NCI-H2029 (cell line): ENCODE results near the gene TPO.

Experiments
- DNase-seq: peaks from one replicate; lab custom pipeline; 2025; lab: John Stamatoyannopoulos, UW

Gene TPO

DNA sequence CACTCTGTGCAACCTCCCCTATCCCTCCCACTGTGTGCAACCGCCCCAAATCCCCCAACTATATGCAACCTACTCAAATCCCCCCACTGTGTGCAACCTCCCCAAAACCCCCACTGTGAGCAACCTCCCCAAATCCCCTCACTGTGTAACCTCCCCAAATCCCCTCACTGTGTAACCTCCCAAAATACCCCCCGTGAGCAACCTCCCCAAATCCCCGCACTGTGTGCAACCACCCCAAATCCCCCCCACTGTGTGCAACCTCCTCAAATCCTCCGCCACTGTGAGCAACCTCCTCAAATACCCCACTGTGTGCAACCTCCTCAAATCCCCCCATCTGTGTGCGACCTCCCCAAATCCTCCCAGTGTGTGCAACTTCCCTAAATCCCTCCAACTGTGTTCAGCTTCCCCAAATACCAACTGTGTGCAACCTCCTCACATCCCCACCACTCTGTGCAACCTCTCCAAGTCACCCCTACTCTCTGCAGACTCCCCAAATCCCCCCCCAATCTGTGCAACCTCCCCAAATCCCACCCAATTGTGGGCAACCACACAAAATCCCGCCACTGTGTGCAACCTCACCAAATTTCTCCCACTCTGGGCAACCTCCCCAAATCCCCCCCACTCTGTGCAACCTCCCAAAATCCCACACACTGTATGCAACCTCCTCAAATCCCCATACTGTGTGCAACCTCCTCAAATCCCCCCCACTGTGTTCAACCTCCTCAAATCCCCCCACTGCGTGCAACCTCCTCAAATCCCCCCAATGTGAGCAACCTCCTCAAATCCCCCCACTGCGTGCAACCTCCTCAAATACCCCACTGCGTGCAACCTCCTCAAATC, 114.1 kb downstream of the TPO start:
- DNase-seq: no peak

DNA sequence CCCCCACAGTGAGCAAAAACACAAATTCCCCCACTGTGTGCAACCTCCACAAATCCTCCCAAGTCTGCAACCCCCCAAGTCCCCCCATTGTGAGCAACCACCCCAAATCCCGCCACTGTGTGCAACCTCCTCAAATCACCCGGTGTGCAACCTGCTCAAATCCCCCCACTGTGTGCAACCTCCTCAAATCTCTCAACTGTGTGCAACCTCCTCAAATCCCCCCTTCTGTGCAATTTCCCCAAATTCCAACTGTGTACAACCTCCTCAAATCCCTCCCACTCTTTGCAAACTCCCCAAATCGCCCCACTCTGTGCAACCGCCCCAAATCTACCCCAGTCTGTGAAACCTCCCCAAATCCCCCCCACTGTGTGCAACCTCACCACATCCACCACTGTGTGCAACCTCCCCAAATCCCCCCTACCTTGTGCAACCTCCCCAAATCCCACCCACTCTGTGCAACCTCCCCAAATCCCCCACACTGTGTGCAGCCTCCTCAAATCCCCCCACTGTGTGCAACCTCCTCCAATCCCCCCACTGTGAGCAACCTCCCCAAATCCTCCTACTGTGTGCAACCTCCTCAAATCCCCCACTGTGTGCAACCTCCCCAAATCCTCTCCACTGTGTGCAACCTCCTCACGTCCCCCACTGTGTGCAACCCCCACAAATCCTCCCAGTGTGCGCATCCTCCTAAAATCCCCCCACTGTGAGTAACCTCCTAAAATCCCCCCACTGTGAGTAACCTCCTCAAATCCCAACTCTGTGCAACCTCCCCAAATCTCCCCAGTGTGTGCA, 115.2 kb downstream of the TPO start:
- DNase-seq: no peak

DNA sequence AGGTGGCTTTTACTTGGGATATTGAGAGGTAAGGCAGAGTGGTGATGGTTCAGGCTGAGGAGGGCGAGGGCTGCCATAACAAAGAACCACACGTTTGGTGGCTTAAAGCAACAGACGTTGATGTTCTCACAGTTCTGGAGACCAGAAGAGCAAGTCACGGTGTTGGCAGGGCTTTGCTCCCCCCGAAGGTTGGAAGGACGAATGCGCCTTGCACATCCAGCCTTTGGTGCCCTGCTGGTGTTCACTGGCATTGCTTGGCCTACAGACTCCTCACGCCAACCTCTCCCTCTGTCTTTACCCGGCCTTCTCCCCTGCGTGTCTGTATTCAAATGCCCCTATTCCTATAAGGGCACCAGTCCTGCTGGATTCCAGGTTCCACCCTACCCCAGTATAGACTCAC, 125.4 kb downstream of the TPO start:
- DNase-seq: no peak

DNA sequence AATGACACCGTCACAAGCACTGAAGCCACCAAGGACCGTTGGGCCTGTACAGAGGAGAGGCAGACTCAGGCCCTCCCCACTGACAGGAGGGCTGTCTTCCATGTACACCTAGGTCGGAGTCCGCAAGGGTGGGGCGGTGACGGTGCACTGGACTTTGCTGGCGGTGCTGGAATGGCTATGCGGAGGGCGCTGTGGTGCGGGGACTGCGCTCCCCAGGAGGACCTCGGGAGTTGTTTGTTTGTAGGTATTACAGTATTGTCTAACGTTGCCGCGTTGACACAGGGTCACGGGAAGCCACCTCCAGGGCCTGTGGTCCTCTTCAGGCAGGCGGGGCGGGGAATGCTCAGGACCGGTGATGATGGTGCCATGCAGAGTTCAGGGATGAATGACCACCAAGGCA, 126.2 kb downstream of the TPO start:
- DNase-seq: no peak

DNA sequence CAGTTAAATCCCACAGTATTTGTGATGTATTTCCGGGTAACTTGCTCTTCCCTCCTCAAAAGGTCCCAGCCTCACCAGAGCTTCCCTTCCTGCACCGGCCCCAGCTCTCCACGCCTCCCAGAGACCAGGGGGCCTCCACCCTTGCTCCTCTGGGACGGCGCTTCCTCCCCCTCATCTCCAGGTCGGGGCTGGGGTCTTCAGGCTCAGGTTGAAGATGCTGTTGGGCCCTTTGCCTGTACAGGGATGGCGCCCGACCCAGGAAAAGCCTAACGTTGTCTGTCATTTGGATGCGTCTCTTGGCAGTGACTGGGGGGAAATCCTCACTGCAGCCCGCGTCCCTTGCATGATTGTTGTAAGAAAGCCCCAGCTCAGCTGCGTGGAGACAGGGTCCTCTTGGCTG, 126.7 kb downstream of the TPO start:
- DNase-seq: no peak

DNA sequence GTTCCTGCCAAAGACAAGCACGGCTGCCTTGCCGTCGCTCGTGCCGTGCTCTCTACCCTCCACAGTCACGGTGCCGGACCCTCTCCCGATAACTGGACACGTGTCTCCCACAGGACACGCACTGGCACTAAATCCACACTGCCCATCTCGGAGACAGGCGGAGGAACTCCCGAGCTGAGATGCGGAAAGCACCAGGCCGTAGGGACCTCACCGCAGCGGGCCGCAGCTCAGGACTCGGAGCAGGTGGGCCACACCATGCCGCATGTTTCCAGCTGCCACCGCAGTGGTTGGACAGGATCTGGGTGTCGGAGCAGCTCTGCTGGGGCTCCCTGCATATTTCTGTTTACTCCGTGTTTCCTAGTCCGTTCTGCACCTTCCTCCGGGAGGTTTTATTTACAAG, 127.2 kb downstream of the TPO start:
- no peak for DNase-seq

DNA sequence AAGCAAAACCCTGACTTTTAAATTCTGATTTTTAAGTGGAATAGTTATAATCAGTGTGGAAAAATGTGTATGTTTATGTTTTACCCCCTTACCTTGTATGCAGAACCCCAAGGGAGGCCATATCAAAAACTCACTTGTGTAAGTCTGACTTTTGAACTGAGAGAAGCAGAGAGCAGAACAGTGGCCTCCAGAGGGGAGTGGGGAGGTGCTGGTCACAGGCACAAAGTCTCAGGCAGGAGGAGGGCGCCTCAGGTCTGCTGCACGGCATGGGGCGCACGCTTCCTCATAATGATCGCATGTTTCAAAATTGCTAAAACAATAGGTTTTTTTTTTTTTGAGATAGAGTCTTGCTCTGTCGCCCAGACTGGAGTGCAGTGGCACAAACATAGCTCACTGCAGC, 127.8 kb downstream of the TPO start:
- DNase-seq: no peak

DNA sequence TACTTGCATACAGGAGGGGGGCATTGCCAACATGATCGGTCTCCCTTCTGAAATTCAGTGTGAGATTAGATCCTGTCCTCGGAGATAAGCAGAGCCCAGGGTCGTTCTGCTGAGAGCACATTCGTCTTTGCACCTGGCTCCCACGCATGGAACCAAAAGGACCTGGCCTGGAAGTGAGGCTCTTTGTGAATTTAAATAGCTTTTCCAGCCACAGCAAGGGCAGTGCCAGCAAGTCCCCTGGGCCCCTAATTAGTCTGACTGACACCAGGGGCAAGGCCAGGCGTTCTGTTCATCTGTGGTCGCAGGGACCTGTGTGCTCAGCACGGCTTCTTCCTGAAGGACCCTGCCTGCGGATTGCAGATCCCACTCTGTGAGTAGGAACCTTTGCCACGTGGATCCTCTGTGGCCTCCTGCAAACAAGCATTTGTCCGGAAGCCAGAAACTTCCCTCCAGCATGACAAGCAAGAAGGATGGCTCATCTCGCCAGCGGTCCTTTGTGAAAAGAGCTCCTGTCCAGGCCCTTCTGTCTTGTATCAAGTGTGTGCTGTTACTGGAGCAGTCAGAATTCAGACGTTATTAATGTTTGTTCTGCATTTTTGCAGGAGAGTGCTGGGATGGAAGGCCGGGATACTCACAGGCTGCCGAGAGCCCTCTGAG, 128.7 kb downstream of the TPO start:
- no peak for DNase-seq

DNA sequence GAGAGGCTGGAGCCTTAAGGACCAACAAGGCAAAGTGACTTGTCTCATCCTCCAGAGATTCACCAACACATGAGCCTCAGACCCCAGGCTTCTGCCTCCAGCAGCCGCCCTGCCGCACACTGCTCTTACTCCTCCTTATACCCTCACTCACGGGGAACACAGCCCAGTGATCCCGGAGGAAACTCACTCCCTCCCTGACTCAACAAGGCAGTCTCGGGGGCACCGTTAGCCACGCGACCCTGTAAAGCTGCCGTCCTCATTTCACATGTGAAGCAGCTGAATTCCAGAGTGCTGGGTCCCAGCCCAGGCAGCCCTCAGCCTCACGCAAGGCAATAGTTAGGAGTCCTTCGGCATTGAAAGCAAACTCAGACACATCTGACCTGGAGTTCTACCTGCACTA, 129.7 kb downstream of the TPO start:
- DNase-seq: no peak

DNA sequence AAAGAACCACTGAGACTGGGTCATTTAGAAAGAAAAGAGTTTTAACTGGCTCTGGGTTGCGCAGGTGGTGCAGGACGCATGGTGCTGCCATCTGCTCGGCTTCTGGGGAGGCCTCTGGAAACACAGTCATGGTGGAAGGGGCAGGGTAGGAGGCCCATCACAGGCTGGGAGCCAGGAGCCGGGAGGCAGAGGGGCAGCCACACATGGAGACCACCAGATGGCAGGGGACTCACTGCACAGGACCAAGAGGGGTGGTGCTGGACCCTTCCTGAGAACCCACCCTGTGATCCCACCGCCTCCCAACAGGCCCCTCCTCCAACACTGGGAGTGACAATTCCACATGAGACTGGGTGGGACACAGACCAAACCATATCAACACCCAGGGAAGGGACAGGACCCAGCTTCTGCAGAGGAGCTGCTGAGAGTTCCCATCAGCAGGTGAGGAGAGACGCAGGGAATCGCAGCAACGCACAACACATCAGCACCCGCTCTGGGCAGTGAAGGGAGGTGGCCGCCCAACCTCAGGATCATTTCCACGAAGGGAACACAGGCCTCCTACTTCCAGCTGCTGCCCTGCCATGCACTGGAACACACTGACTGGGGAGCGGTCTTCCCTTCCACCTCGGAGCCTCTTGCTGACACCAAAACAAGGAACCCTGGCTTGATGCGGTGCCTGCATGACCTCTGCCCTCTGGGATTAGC, 130.7 kb downstream of the TPO start:
- DNase-seq: no peak

DNA sequence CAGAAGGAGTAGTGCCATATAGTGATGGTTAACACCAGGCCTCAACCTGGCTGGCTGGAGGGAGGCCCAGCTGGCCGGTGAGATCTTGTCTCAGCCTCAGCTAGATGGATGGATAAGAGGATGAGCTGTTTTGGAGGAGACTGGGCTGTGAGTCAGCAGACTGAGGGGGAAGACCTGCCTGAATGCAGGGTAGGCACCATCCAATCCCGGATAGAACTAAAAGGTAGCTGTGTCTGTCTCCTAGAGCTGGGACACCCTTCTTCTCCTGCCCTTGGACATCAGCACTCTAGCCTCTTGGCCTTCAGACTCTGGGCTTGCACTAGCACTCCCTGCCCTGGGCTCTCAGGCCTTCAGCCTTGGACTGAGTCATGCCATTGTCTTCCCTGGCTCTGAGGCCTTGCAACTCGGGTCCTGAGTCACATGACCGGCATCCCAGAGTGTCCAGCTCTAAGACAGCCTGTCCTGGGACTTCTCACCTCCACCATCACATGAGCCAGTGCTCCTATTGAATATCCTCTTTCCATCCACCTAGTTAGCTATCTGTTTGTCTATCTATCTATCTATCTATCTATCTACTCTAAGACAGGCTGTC, 131.3 kb downstream of the TPO start:
- no peak for DNase-seq

DNA sequence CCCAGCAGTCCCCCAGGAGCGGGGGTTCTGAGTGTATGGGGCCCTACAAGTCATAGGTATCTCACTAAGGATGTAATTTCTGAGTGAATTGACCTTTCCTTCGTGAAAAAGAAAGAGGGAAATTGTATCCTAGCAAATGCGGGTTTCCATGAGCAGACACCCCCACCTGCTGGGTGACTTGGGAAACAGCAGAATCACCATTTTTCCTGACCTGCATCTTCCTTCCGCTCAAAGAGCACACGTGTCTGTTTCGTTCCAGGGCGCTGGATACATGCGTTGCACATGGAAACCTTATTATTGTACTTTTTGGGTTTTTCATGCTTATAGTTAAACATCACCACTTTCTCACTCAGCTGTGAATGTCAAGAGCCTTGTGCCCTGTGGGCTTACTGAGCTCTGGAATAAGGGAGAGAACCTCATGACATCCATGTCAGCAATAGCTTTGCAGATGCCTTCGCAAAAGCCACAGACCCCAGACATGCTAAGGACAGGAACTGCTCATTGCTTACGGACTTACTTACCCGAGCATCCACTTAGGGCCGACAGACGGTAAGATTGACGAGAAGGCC, 132.8 kb downstream of the TPO start:
- DNase-seq: peak; percentile 33

DNA sequence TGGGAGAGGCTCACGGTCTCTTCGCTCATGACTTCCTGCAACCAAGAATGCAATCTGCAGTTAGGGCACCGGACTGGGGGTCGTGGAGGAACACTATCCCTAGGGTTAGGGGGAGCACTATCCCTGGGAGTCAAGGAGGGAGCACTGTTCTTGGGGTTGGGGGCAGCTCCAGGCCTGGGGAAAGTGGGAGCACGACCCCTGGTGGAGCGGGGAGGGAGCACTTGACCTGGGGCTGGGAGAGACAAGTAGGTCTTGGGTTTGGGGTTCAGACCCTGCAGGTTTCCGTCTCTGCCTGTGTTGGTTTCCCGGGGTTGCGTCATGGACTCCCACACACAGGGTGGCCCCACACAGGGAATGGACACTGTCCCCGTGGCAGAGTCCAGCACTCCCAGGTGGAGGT, 133.6 kb downstream of the TPO start:
- DNase-seq: no peak

DNA sequence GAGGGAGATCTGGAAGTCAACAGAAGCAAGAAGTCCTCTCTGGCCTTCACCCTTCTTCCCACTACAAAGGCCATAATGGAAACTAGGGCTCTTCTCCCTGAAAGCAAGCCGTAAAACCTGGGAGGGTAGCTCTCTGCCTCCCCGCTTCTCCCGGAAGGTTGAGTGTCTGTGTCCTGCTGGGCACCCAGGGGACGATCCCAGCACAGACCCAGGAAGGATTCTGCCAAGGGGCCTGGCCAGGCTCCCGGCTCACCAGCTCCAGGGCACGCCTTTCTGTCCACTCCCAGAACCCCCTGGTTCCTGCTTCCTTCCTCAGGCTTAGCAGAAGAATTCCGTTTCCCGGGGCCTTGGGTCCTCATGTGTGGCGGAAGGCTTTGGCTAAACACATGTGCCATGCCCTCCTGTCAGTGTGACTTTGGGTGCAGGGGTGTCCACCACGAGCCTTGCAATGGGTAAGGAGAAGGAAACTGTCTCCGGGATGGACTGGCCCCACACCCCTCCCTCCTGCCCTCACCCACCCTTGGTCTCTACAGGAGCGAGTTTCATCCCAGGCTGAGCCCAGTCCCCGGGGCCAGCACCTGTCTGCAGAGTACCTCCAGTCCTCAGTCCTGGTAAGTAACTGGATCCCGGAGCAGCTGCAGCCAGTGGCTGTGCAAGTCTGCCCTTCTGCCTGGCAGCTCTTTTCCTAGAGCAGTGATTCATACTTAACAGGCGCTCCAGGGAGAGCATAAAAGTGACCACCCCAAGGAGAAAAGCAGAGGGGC, 135.8 kb downstream of the TPO start:
- no peak for DNase-seq

DNA sequence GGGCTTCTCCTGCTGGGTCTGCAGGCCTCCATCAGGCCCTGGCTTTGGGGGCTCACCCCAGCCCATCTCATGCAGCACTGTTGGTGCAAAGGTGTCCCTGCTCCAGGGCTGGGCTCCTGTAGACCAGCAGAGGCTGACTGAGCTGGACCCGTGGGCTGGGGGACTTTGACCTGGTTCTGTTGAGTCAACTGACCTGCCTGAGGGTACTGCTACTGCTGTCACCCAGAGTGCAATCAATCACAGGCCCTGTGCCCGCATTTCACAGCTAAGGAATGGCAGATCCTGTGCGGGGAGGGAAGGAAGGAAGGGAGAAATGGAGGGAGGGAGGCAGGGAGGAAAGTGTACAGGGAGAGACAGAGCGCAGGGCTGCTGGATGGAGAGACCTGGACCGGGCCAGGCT, 136.8 kb downstream of the TPO start:
- DNase-seq: no peak

DNA sequence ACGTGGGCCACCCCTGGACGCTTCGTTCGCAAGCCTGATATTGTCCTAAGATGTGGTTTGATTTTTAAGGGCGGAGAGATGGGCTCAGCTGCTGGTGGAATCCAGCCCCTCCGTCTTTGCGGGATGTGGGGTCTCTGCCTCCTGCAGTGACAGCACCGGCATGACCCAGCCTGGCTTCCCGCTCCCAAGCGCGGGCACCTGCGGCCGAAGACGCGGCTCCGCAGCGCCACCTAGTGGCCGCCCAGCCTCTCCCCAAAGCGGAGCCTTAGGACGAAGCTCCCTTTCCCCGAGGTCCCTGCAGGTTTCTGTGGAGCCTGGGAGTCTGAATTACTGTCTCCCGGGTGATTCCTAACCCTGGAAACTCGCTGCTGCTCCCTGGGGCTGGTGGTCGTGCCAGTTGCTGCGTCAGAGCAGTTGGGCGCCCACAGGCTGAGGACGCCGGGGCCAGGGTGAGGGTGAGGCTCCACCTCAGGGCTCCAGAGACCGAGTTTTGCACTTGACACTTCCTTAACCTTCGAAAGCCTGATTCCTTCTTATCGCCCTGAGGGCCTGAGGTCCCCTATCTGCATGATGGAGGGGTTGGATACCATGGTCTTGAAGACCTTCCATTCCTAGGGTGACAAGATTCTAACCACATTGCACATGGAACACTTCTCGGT, 137.5 kb downstream of the TPO start:
- DNase-seq: peak; percentile 34

DNA sequence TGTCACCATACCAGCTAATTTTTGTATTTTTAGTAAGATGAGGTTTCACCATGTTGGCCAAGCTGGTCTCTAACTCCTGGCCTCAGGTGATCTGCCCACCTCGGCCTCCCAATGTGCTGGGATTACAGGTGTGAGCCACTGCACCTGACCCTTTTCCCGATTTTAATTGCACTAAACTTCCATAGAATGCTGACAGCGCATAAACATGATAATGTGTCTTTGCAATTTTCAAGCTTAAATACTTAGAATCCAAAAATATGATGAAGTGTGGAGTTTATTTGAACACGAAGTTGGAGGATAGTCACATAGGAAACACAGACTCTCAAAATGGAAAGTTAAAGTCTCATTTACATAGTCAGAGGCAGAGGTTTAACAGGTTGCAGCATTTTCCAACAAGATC, 138.6 kb downstream of the TPO start:
- no peak for DNase-seq

DNA sequence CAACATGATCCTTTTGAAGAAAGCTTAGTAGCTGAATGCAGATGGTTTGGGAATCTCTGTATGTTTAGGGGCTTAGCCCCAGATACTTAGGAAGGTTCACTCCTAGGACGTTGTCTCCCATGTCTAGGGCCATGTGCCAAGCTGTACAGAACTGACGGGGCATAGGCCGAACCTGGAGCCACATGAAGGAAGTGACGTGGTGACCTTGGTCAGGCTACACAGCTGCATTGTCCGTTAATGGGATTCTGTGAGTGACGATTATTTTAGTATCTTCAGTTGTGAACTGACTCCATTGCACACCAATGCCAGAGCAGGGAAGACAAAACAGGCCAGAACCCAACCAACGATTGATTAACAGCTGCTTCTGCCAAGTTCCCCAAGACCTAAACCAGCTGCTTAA, 139.3 kb downstream of the TPO start:
- no peak for DNase-seq

DNA sequence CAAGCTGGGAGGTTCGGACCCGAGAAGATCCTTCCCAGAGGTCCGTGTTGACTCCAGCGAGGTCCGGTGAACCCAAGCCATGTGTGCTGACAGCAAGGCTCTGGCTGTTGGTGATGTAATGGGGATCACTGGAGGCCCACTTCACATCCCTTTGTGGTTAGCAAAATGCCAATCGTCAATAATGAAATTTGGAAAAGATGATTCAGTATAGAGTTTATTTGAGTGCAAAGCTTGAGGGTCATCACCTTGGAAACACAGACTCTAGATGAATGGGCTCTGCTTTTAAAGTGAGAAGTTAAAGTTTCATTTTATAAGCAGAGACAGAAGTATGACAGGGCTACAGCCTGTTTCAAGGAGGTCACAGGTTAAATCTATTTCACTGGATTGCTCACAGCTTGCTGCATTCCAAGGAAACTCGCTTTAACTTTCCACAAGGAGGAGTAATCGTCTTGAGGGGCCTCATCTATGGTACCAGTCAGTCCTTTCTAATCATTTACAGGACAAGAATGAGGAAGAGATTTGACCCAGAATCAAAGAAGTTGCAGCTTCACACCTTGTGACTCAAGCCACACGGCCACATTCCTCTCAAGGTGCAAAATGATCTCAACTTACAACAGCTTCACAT, 140.5 kb downstream of the TPO start:
- no peak for DNase-seq

DNA sequence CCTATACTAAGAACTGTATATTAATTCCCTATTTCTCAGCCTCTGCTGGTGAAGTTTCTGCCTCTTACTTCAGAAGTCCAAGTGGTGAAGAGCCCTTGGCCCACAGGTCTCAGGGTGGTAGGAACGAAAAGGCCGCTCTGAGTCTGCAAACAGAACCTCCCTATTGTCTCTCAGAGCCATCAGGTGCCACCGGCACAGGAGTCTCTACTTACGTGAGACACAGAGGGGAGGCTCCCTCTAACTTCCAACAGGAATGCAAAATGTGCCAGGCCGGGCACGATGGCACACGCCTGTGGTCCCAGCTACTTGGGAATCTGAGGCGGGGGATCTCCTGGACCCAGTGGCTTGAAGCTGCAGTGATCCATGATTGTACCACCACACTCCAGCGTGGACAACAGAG, 143.0 kb downstream of the TPO start:
- DNase-seq: no peak
